ENCODE results near the gene EN1. TPM values are rescaled to one million over a fixed set of nuclear protein-coding genes. Genes with fewer than 3 reads are reported as not detected.

The EN1 gene
- total RNA-seq, 1 donor from 2014 or later, result not detected

DNA sequence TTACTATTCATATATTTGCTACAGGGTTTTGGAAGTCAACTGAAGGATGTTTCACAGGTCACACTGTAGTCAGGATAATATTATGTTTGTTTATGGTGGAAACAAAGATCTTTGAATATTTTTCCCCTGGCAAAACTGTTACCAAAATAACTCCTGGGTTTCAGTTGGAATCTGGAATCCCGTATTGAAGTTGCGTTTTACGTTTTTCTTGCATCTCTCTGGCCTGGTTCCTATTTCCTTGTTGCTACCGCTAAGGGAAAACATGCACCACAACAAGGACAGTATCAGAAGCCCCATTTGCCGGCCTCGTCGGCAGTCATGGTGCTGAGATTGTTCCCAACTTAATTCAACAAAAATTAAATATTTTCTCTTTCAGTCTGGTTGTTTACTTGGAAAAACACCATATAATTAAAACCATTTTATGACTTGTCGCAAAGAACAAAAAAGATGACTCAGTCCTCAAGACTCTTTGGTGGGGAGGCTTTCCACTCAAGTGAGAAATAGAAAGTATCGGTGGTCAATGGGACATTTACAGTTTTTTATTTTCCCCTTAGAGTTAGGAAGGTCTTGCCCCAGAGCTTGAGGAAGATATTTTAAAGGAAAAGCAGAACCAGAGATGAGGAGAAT lies 42.3 kb downstream of the EN1 start:
- H3K9me3 Mint-ChIP-seq, result no peaks in the 10 kb centered on the region
- no peak for DNase-seq (ENCODE audit: low spot score)
- H3K27me3 Mint-ChIP-seq (ENCODE audit: low read depth), result peaks cover 43% of the 10 kb centered on the region
- no peaks in the 10 kb centered on the region for H3K36me3 Mint-ChIP-seq (ENCODE audit: low read depth)
- intact Hi-C loops (cut with micrococcal nuclease), result no loop called here
- H3K4me3 Mint-ChIP-seq (ENCODE audit: low read depth), result no peak overlapping the region
- H3K27ac Mint-ChIP-seq, result no peak overlapping the region
- H3K4me1 Mint-ChIP-seq (ENCODE audit: low read depth), result no peaks in the 10 kb centered on the region

DNA sequence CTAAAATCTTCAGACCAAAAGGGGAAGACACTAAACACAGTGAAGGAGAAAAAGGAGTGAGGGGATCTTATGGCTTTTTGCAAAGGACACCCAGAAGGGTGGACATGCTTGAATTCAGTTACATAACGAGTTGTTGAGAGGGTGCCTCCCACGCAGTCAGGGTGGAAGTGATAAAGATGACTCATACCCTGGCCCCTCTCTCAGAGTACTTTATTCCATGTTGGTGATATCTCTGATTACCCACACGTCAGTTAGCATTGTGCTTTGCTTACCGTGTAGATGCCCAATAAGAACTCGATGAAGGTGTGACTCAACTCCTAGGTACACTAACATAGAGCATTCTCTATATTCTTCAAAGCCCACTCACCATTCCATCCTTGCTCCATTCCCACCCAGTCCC lies 44.4 kb downstream of the EN1 start:
- peaks cover 29% of the 10 kb centered on the region for H3K27me3 Mint-ChIP-seq (ENCODE audit: low read depth)
- H3K4me1 Mint-ChIP-seq (ENCODE audit: low read depth), result no peaks in the 10 kb centered on the region

DNA sequence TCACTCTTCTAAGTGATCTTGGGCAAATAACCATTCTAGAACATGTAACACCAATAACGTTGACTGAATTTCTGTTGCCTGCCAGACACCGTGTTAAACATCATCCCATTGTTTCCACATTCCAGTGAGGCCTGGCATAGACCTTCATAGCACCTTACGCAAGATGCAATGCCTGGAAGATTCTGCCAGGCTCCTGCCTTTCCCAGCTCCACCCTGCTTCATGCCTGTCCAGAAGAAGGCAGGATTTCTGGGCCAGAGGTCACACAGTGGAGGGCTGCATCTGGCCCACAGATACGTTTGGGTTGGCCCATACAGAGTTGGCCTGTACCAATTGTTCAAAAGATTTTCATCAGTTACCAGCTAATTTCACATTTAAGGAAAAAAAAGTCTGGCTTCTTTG lies 46.3 kb downstream of the EN1 start:
- intact Hi-C loops (cut with micrococcal nuclease), result no loop called here
- no peak for DNase-seq (ENCODE audit: low spot score)
- H3K27me3 Mint-ChIP-seq (ENCODE audit: low read depth), result peaks cover 14% of the 10 kb centered on the region
- no peaks in the 10 kb centered on the region for H3K9me3 Mint-ChIP-seq
- H3K36me3 Mint-ChIP-seq (ENCODE audit: low read depth), result no peaks in the 10 kb centered on the region
- no peak overlapping the region for H3K4me3 Mint-ChIP-seq (ENCODE audit: low read depth)
- no peaks in the 10 kb centered on the region for H3K4me1 Mint-ChIP-seq (ENCODE audit: low read depth)
- H3K27ac Mint-ChIP-seq, result no peak overlapping the region

More for the DNA sequence above, 44.4 kb downstream of the EN1 start:
- Mint-ChIP-seq H3K36me3 (ENCODE audit: low read depth) (no peaks in the 10 kb centered on the region), H3K4me3 (ENCODE audit: low read depth) (no peak overlapping the region), H3K9me3 (no peaks in the 10 kb centered on the region), H3K27ac (no peak overlapping the region)
- intact Hi-C loops (cut with micrococcal nuclease), result no loop called here
- DNase-seq (ENCODE audit: low spot score), result no peak

DNA sequence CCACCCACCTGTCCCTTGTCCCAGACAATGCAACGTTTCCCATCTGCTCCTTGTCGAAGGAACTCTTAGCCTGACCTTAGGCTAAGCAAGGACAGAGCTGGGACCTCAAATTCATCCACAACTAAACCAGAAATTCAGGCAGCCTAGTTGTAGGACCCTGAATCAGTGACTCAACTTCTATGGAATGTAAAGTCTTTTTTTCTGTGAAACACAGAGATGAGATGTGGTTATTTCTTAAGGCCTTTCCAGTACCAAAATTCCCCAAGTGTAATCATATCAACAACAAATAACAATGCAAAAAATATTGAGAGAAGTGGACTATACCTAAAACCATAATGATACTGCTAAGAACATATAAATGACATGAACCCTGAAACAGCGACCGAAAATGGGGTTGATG lies 46.7 kb downstream of the EN1 start:
- H3K4me1 Mint-ChIP-seq (ENCODE audit: low read depth), result no peaks in the 10 kb centered on the region
- H3K4me3 Mint-ChIP-seq (ENCODE audit: low read depth), result no peak overlapping the region
- no peak for DNase-seq (ENCODE audit: low spot score)
- no peak overlapping the region for H3K27ac Mint-ChIP-seq
- intact Hi-C loops (cut with micrococcal nuclease), result no loop called here
- H3K27me3 Mint-ChIP-seq (ENCODE audit: low read depth), result peaks cover 10% of the 10 kb centered on the region
- no peaks in the 10 kb centered on the region for H3K9me3 Mint-ChIP-seq
- H3K36me3 Mint-ChIP-seq (ENCODE audit: low read depth), result no peaks in the 10 kb centered on the region

DNA sequence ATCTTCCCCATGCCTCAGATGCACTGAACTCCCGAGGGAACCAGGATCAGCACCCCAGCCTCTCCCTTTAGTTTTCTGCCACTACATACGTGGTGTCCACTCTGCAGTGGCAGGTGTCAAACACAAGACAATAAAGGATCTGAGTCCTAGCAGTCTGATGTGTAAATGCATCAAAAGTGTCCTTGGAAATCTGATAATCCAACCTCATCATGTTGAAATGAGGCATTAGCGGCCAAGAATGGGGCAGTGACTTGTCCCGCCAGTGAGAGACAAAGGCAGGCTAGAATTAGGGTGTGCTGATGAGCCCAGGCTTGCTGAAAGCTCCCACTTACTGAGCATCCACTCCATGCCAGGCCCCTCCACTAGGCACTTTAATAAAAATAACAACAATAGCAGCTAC lies 52.9 kb downstream of the EN1 start:
- no peak overlapping the region for H3K4me3 Mint-ChIP-seq (ENCODE audit: low read depth)
- H3K9me3 Mint-ChIP-seq, result no peaks in the 10 kb centered on the region
- H3K27ac Mint-ChIP-seq, result no peak overlapping the region
- no peaks in the 10 kb centered on the region for H3K27me3 Mint-ChIP-seq (ENCODE audit: low read depth)
- no peaks in the 10 kb centered on the region for H3K4me1 Mint-ChIP-seq (ENCODE audit: low read depth)
- no peak for DNase-seq (ENCODE audit: low spot score)
- H3K36me3 Mint-ChIP-seq (ENCODE audit: low read depth), result no peaks in the 10 kb centered on the region
- intact Hi-C loops (cut with micrococcal nuclease), result no loop called here

Other genes starting within 250 kb of the EN1 start
- gene MARCO, start 94.5 kb upstream of the EN1 start, total RNA-seq, result not detected in 2 replicates

Measured in activated T-helper 2 cell treated with anti-CD3 and anti-CD28 coated beads, Interferon-gamma antibody, Interleukin-2, Interleukin-4, amounts not matched to agents 10 μg/mL and 5 μg/mL and 100 μg/mL, durations not matched to agents 14 hours and 24 hours and 36 hours (primary cell).